PC-3 (cell line): ENCODE results near the gene MMP7. TPM values are rescaled to one million over a fixed set of nuclear protein-coding genes. Genes with fewer than 3 reads are reported as not detected.
A peak's percentile ranks its signal among the peaks of the same experiment; 100 is the strongest.

Experiments used
- ATAC-seq: fragments of 200-7000 bp; cut with Tn5 transposase; 2 replicates; pipeline ENCODE4 v1.9.1; 2020; ENCODE audit warnings: mild to moderate bottlenecking, moderate library complexity
- Bru-seq: library from RNA; stranded (reverse); fragments of 400-500 nt; gene quantifications from one replicate; lab custom pipeline; 2021; lab: Mats Ljungman, UMichigan
- BruChase-seq, 2 experiments: library from RNA; stranded (reverse); fragments of 400-500 nt; gene quantifications; one replicate each; lab custom pipeline; 2021; lab: Mats Ljungman, UMichigan
- BruUV-seq: library from RNA; stranded (reverse); fragments of 400-500 nt; replicated peaks from 2 replicates; lab custom pipeline; 2021; lab: Mats Ljungman, UMichigan
- CTCF ChIA-PET: fragments of 300-600 bp; sonication (Branson Sonifier 250); formaldehyde crosslinking; loops from one replicate; lab custom pipeline; 2022; ENCODE audit warnings: antibody characterized with exemption; lab: Charles Lee
- POLR2A ChIA-PET: fragments of 300-600 bp; sonication (Branson Sonifier 250); formaldehyde crosslinking; loops from one replicate; lab custom pipeline; 2022; ENCODE audit warnings: antibody characterized with exemption; ENCODE audit not compliant: unreplicated experiment; lab: Charles Lee
- DNase-seq: peaks from one replicate; pipeline ENCODE4 v3.0.0-alpha.2; 2015
- H2AFZ ChIP-seq: fragments of 300-600 bp; sonication (generic); 2 replicates; pipeline ENCODE4 v1.6.0; 2016; ENCODE audit warnings: antibody characterized with exemption, low read length
- H3F3A ChIP-seq: fragments of 300-600 bp; sonication (generic); one replicate; pipeline ENCODE4 v1.6.0; 2017; ENCODE audit warnings: antibody characterized with exemption, low read length, control low read depth, mild to moderate bottlenecking; ENCODE audit not compliant: unreplicated experiment
- H3K27ac ChIP-seq: fragments of 300-600 bp; sonication (generic); 2 replicates; pipeline ENCODE4 v1.5.1; 2016; ENCODE audit warnings: mild to moderate bottlenecking, low read length
- H3K27me3 ChIP-seq: fragments of 300-600 bp; sonication (generic); 2 replicates; pipeline ENCODE4 v1.6.1; 2016; ENCODE audit warnings: low read length, mixed read lengths
- H3K36me3 ChIP-seq: fragments of 300-600 bp; sonication (generic); 2 replicates; pipeline ENCODE4 v1.6.1; 2016; ENCODE audit warnings: low read depth, mixed run types, low read length, mixed read lengths
- H3K4me1 ChIP-seq: fragments of 300-600 bp; sonication (generic); 2 replicates; pipeline ENCODE4 v1.5.1; 2016; ENCODE audit warnings: low read length; ENCODE audit not compliant: insufficient read depth
- H3K4me2 ChIP-seq: fragments of 300-600 bp; sonication (generic); 2 replicates; pipeline ENCODE4 v1.6.0; 2016; ENCODE audit warnings: low read length
- H3K4me3 ChIP-seq: fragments of 300-600 bp; sonication (generic); 2 replicates; pipeline ENCODE4 v1.5.1; 2016; ENCODE audit warnings: mild to moderate bottlenecking, low read length, mixed read lengths
- H3K79me2 ChIP-seq: fragments of 300-600 bp; sonication (generic); 2 replicates; pipeline ENCODE4 v1.6.1; 2017; ENCODE audit warnings: low read length, mixed read lengths
- H3K9ac ChIP-seq: fragments of 300-600 bp; sonication (generic); 2 replicates; pipeline ENCODE4 v1.6.0; 2016; ENCODE audit warnings: mild to moderate bottlenecking, low read length
- H3K9me2 ChIP-seq: fragments of 300-600 bp; sonication (generic); replicated peaks from 2 replicates; pipeline ENCODE4 v1.6.1; 2016; ENCODE audit warnings: mixed run types, low read length, mixed read lengths
- H3K9me3 ChIP-seq: fragments of 300-600 bp; sonication (generic); 2 replicates; pipeline ENCODE4 v1.6.1; 2016; ENCODE audit warnings: low read length, mixed read lengths
- H4K20me1 ChIP-seq: fragments of 300-600 bp; sonication (generic); 2 replicates; pipeline ENCODE4 v1.6.1; 2016; ENCODE audit warnings: low read length, mixed read lengths
- CTCF ChIP-seq: fragments of 300-600 bp; sonication (generic); conservative IDR thresholded peaks from 2 replicates; pipeline ENCODE4 v1.5.1; 2017; ENCODE audit warnings: antibody characterized with exemption, low read depth, mild to moderate bottlenecking, low read length
- EZH2 ChIP-seq: fragments of 300-600 bp; sonication (generic); IDR thresholded peaks from one replicate; pipeline ENCODE4 v1.6.1; 2017; ENCODE audit warnings: antibody characterized with exemption, mild to moderate bottlenecking, low read length; ENCODE audit not compliant: unreplicated experiment
- EZH2phosphoT487 ChIP-seq: fragments of 300-600 bp; sonication (generic); IDR thresholded peaks from 2 replicates; pipeline ENCODE4 v1.6.1; 2018; ENCODE audit warnings: mild to moderate bottlenecking, antibody characterized with exemption, low read length, borderline replicate concordance
- intact Hi-C: fragments of 100-400 bp; cut with micrococcal nuclease; formaldehyde crosslinking; loops from 2 replicates; pipeline ENCODE4 v1.9.0; 2023
- long read RNA-seq: library from polyadenylated mRNA; unstranded; transcript quantifications from one replicate; pipeline ENCODE4 v2.0.0, GENCODE V29; 2021; ENCODE audit not compliant: unreplicated experiment
- total RNA-seq: library from RNA; depleted of rRNA; stranded (reverse); fragments of >200 nt; gene quantifications from 2 replicates; pipeline ENCODE4 v1.2.3, GENCODE V29; 2014; rRNA removed

MMP7 gene
- 0.18 TPM in 1 of 2 replicates, not detected in the other for total RNA-seq
- percentile 11 among the genes with signal in this experiment for Bru-seq, nascent RNA
- percentile 7 among the genes with signal in this experiment for BruChase-seq, experiment 1, labeled RNA remaining after a 6-hour chase
- BruChase-seq, experiment 2, labeled RNA remaining after a 2-hour chase: not detected
- long read RNA-seq: 0 reads

- DNase-seq: peak; percentile 75
- H3K9me2 ChIP-seq: no peaks in the 10 kb centered on the region
- ChIA-PET CTCF (no interaction called here), POLR2A (interaction anchor here (0.6 kb wide), 2 partner anchors 428 to 870 kb away, joined by 3 to 5 read pairs; no protein-coding TSS in a partner anchor)
- H4K20me1 ChIP-seq: no peaks in the 10 kb centered on the region
- H3K27ac ChIP-seq: no peak within 1 kb of the TSS
- no peaks in the 10 kb centered on the region for H3K27me3 ChIP-seq
- peak within 1 kb of the TSS; percentile 20; the same call in 1 of the 2 replicates for H3K4me3 ChIP-seq
- intact Hi-C loops: no loop called here
- H2AFZ ChIP-seq: peak within 1 kb of the TSS; percentile 36
- H3K4me1 ChIP-seq: 0 out of 2 replicates have a peak, but pooled peaks cover 9% of the 10 kb centered on the region
- BruUV-seq: no TSS peak
- ATAC-seq: peak; percentile 83
- H3K9ac ChIP-seq: no peak within 1 kb of the TSS
- TF ChIP-seq EZH2phosphoT487 (no peak), EZH2 (no peak), CTCF (no peak)
- no peaks in the 10 kb centered on the region for H3K9me3 ChIP-seq
- H3K36me3 ChIP-seq: no peaks in the 10 kb centered on the region
- peak within 1 kb of the TSS; percentile 38 for H3K4me2 ChIP-seq
- no peaks in the 10 kb centered on the region for H3F3A ChIP-seq
- H3K79me2 ChIP-seq: no peaks in the 10 kb centered on the region
Observed at GRCh38 chr11:102530558-102530957, at the start of gene MMP7. TSS of gene MMP7 (minus strand) at chr11:102530747. CDS start at chr11:102530700, 47 bp downstream.

DNA sequence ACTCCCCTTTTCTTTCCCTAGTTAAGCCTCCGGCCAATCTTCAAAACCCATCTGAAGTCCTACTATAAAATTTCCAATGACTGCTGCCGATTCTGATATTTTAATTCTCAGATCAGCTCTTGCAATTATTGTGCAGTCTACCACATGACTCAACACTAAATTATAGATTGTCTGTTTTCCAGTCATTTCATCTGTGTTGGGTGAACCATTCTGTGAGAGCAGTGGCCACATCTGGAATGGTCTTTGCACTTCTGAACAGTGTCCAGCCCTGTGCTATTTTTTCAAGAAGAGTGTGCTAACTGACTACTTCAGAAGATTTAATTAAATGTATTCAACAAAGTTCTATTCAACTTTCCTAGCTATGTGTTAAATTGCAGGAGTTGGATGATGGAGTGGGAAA lies 47.2 kb upstream of the MMP7 start:
- H3K4me2 ChIP-seq: no peak overlapping the region
- H3K27ac ChIP-seq: no peak overlapping the region
- no peaks in the 10 kb centered on the region for H3K9me2 ChIP-seq
- no peak overlapping the region for H3K9ac ChIP-seq
- no peak for TF ChIP-seq EZH2
- TF ChIP-seq CTCF: no peak
- TF ChIP-seq EZH2phosphoT487: no peak
- H3F3A ChIP-seq: no peaks in the 10 kb centered on the region
- ChIA-PET POLR2A (no interaction called here), CTCF (no interaction called here)
- no peaks in the 10 kb centered on the region for H3K79me2 ChIP-seq
- no peaks in the 10 kb centered on the region for H3K27me3 ChIP-seq
- no peaks in the 10 kb centered on the region for H3K9me3 ChIP-seq
- H3K4me1 ChIP-seq: peaks cover 20% of the 10 kb centered on the region; the same call in 1 of the 2 replicates
- DNase-seq (no peak), ATAC-seq (no peak)
- H3K36me3 ChIP-seq: no peaks in the 10 kb centered on the region
- no peak overlapping the region for H2AFZ ChIP-seq
- BruUV-seq: no TSS peak
- H4K20me1 ChIP-seq: no peaks in the 10 kb centered on the region
- intact Hi-C loops: no loop called here
- no peak overlapping the region for H3K4me3 ChIP-seq

- Histone ChIP-seq H3K9ac (no peak overlapping the region), H3K27ac (no peak overlapping the region), H3K27me3 (no peaks in the 10 kb centered on the region), H3K9me2 (no peaks in the 10 kb centered on the region), H3K4me1 (peaks cover 20% of the 10 kb centered on the region; the same call in 1 of the 2 replicates), H3K4me3 (no peak overlapping the region), H4K20me1 (no peaks in the 10 kb centered on the region), H3F3A (no peaks in the 10 kb centered on the region), H3K79me2 (no peaks in the 10 kb centered on the region), H2AFZ (no peak overlapping the region), H3K4me2 (no peak overlapping the region), H3K36me3 (no peaks in the 10 kb centered on the region), H3K9me3 (no peaks in the 10 kb centered on the region)
- TF ChIP-seq EZH2: no peak
- TF ChIP-seq CTCF: no peak
- no peak for TF ChIP-seq EZH2phosphoT487
- no peak for DNase-seq
- intact Hi-C loops: no loop called here
- no TSS peak for BruUV-seq
- ChIA-PET CTCF (no interaction called here), POLR2A (no interaction called here)
- no peak for ATAC-seq
Observed at GRCh38 chr11:102577182-102577581, 46.6 kb upstream of the MMP7 start.
